Measurements from ENCODE around the gene EXOC2. TPM values are rescaled to one million over a fixed set of nuclear protein-coding genes. Genes with fewer than 3 reads are reported as not detected.

EXOC2 gene
- total RNA-seq, 1 donor from 2014 or later = 11.4 TPM

- no peaks in the 10 kb centered on the region for H3K27me3 ChIP-seq
- no peak overlapping the region for H3K4me3 ChIP-seq
- DNase-seq (ENCODE audit: low spot score in 2 of 2) = no peak
- no peaks in the 10 kb centered on the region for H3K9me3 ChIP-seq
- intact Hi-C loops (cut with DNase I) = no loop called here
- no peaks in the 10 kb centered on the region for H3K4me1 ChIP-seq
- no peak for TF ChIP-seq CTCF (IDR thresholded peaks at IDR 0.05)
- H3K36me3 ChIP-seq = peaks cover 0 to 10% of the 10 kb centered on the region in 2 donors
- H3K27ac ChIP-seq = no peak overlapping the region
These were observed 70.5 kb downstream of the EXOC2 start for GRCh38 chr6:622462-622861.

GRCh38 chr6:621931-622330, 71.0 kb downstream of the EXOC2 start:
- H3K27me3 ChIP-seq = no peaks in the 10 kb centered on the region
- no peak overlapping the region for H3K4me3 ChIP-seq
- DNase-seq (ENCODE audit: low spot score in 2 of 2) = no peak
- H3K4me1 ChIP-seq = no peaks in the 10 kb centered on the region
- no peaks in the 10 kb centered on the region for H3K9me3 ChIP-seq
- no peak for TF ChIP-seq CTCF (IDR thresholded peaks at IDR 0.05)
- H3K27ac ChIP-seq = no peak overlapping the region
- H3K36me3 ChIP-seq = peaks cover 0 to 12% of the 10 kb centered on the region in 2 donors
- intact Hi-C loops (cut with DNase I) = no loop called here

- TF ChIP-seq CTCF (IDR thresholded peaks at IDR 0.05) = no peak
- Histone ChIP-seq H3K9me3 (no peaks in the 10 kb centered on the region), H3K27ac (no peak overlapping the region), H3K36me3 (peaks cover 0 to 12% of the 10 kb centered on the region in 2 donors), H3K27me3 (no peaks in the 10 kb centered on the region), H3K4me1 (no peaks in the 10 kb centered on the region), H3K4me3 (no peak overlapping the region)
- DNase-seq (ENCODE audit: low spot score in 2 of 2) = no peak
- intact Hi-C loops (cut with DNase I) = no loop called here
These were observed 72.0 kb downstream of the EXOC2 start for GRCh38 chr6:620950-621349.

GRCh38 chr6:620166-620565, 72.8 kb downstream of the EXOC2 start:
- intact Hi-C loops (cut with DNase I) = no loop called here
- no peak for DNase-seq (ENCODE audit: low spot score in 2 of 2)

GRCh38 chr6:617456-618100, 75.4 kb downstream of the EXOC2 start:
- TF ChIP-seq CTCF (IDR thresholded peaks at IDR 0.05) = no peak
- no peak for DNase-seq (ENCODE audit: low spot score in 2 of 2)
- Histone ChIP-seq H3K4me1 (no peaks in the 10 kb centered on the region), H3K27me3 (no peaks in the 10 kb centered on the region), H3K9me3 (no peaks in the 10 kb centered on the region), H3K27ac (no peak overlapping the region), H3K36me3 (peaks cover 0 to 7% of the 10 kb centered on the region in 2 donors), H3K4me3 (no peak overlapping the region)
- intact Hi-C loops (cut with DNase I) = no loop called here

More at GRCh38 chr6:620166-620565, 72.8 kb downstream of the EXOC2 start:
- Histone ChIP-seq H3K4me1 (no peaks in the 10 kb centered on the region), H3K36me3 (peaks cover 0 to 11% of the 10 kb centered on the region in 2 donors), H3K9me3 (no peaks in the 10 kb centered on the region), H3K4me3 (no peak overlapping the region), H3K27ac (no peak overlapping the region), H3K27me3 (no peaks in the 10 kb centered on the region)
- no peak for TF ChIP-seq CTCF (IDR thresholded peaks at IDR 0.05)

- Histone ChIP-seq H3K4me3 (no peak overlapping the region), H3K4me1 (no peaks in the 10 kb centered on the region), H3K27me3 (no peaks in the 10 kb centered on the region), H3K27ac (no peak overlapping the region), H3K36me3 (peaks cover 0 to 9% of the 10 kb centered on the region in 2 donors), H3K9me3 (no peaks in the 10 kb centered on the region)
- intact Hi-C loops (cut with DNase I) = no loop called here
- no peak for DNase-seq (ENCODE audit: low spot score in 2 of 2)
- TF ChIP-seq CTCF (IDR thresholded peaks at IDR 0.05) = no peak
These were observed 79.0 kb downstream of the EXOC2 start for GRCh38 chr6:613981-614380.
